ENCODE measurements around the gene CTNS. TPM values are rescaled to one million over a fixed set of nuclear protein-coding genes. Genes with fewer than 3 reads are reported as not detected.

The CTNS gene
- total RNA-seq, 1 donor from 2014 or later: 6.4 TPM

- intact Hi-C loops (cut with DNase I): no loop called here
- DNase-seq (ENCODE audit: low spot score): no peak
Observed at GRCh38 chr17:3656755-3657587, 20.4 kb downstream of the CTNS start.

DNA sequence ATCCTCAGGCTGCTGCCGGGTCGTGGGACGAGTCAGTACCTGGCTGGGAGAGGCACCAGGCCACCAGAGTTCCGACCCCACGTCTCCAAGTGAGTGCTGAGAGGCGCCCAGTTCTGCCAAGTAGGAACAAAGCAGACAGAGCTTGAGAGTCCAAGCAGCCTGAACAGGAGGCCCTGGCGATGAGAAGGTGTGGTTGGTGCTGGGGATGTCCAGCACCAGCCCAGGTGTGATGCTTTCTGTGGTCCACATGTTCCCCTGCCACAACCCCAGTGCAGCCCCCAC lies 21.0 kb downstream of the CTNS start:
- intact Hi-C loops (cut with DNase I): no loop called here
- no peak for DNase-seq (ENCODE audit: low spot score)

GRCh38 chr17:3657874-3658783 lies 21.6 kb downstream of the CTNS start:
- intact Hi-C loops (cut with DNase I): no loop called here
- DNase-seq (ENCODE audit: low spot score): no peak

DNA sequence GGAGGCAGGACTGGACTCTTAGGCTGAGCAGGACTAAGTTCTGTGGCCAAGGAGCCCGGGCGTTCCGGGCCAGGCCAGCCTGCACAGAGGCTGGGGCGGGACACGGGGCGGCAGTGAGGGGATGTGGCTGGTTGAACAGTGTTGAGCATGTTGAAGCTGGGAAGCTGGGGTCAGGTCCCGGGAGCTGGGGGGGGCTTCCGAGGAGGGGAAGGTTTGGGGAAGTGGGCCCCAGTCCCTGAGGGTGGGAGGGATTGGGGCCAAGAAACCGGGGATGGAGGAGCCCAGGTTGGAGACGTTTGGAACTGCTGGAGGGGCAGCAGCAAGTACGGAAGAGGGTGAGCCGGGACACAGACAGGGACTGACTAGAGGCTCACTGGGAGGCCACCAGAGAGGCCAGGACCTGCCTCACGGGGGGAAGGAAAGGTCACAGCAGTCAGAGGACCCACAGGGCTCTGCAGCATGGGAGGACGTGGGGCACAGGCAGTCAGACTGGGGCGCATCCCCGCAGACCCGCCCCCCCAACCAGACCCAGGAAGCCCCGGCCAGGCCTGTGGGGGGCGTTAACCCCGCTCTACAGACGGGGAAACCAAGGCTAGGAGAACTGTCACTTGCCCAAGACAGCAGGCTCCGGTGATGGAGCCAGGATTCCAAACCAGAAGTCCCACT lies 22.4 kb downstream of the CTNS start:
- no peak for DNase-seq (ENCODE audit: low spot score)
- intact Hi-C loops (cut with DNase I): no loop called here

DNA sequence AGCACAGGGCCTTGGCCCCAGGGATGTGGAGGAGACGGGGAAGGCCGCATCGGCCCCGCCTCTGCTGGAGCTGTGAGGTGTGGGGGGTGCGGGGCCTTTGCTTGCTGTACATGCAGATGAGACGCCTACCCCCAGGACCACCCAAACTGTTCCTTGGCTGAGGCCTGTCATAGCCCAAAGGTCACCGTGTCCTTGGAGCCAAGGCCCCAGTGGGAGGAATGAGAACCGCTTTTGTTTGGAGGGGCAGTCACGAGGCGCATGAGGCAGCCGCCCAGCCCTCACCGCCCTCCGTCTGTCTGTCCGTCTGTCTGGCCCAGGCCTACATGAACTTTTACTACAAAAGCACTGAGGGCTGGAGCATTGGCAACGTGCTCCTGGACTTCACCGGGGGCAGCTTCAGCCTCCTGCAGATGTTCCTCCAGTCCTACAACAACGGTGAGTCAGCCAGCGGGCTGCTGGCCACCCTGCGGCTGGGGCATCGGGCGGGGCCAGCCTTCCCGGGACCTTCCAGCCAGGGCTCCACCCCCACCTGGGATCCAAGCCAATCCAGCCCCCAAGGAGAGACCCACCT lies 23.1 kb downstream of the CTNS start:
- intact Hi-C loops (cut with DNase I): loop anchor here (10.0 kb wide), 1 partner anchor 125 kb away; no protein-coding TSS in a partner anchor
- DNase-seq (ENCODE audit: low spot score): peak; percentile 86

- no peak for DNase-seq (ENCODE audit: low spot score)
- intact Hi-C loops (cut with DNase I): loop anchor here (10.0 kb wide), 1 partner anchor 126 kb away; no protein-coding TSS in a partner anchor
Observed at GRCh38 chr17:3660311-3660891, 23.8 kb downstream of the CTNS start.

DNA sequence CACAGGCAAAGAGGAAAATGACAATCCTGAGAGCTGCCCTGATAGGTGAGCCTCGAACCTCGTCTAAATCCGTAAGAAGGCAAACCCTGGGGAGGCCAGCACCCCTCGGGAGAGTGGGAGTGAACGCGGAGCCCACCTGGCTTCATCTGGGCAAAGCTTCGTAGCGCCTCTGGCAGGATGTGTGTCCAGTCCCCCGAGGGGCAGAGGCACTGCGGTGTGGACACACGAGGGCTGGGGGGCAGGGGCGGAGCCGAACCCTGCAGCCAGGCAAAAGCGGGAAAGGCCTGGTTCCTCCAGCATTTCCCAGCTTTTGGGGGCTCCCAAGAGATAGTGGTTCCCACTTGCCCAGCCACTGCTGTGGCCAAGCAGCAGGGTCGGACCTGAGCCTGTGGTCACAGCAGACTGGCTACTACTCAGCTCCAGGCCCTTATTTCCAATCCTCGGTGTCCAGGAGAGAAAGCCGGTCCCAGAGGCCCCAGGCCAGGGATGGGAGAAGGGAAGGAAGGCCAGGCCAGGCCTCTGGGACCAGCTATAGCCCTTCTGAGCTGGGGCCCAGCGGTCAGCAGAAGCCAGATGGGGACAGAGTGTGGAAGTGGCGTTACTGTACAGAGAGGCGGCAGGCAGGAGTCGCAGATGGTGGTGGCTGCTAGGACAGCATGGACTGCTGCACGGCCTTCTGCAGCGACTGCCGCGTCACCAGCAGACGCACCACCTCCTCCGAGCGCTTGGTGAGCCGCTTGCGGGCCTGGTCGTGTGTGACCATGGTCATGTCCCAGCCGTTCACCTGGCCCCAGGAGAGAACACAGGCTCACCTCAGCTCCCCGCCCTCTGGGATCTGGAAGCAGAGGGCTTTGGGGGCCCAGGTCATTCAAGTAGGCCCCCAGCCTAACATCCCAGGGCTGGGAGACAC lies 26.8 kb downstream of the CTNS start:
- intact Hi-C loops (cut with DNase I): loop anchor here (10.0 kb wide), 1 partner anchor 129 kb away; no protein-coding TSS in a partner anchor
- no peak for DNase-seq (ENCODE audit: low spot score)

GRCh38 chr17:3665834-3666233 lies 29.3 kb downstream of the CTNS start:
- intact Hi-C loops (cut with DNase I): loop anchor here (2.0 to 10.0 kb wide), 2 partner anchors 29 to 131 kb away; partner anchors contain the start of genes CTNS and SHPK

DNA sequence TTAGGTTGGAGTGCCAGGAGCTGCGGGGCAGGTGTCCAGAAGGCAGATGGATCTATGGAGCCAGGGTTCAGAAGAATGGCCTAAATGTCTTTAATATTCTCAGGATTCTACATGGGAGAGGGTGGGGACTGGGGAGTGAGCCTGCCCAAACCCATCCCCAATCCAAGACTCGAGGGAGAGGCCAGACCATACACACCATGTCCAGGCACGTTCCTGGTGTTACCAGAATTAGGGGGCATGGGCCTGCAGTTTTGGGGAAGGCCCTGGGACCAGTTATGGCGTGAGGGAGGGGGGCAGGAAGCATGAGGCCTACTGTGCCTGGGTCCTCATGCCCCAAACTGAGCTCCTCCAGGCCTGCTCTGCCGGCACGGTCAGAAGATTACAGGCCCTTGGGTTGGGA lies 30.0 kb downstream of the CTNS start:
- intact Hi-C loops (cut with DNase I): loop anchor here (2.0 to 10.0 kb wide), 2 partner anchors 30 to 132 kb away; partner anchors contain the start of genes CTNS and SHPK
- no peak for DNase-seq (ENCODE audit: low spot score)

More at GRCh38 chr17:3665834-3666233, 29.3 kb downstream of the CTNS start:
- no peak for DNase-seq (ENCODE audit: low spot score)

DNA sequence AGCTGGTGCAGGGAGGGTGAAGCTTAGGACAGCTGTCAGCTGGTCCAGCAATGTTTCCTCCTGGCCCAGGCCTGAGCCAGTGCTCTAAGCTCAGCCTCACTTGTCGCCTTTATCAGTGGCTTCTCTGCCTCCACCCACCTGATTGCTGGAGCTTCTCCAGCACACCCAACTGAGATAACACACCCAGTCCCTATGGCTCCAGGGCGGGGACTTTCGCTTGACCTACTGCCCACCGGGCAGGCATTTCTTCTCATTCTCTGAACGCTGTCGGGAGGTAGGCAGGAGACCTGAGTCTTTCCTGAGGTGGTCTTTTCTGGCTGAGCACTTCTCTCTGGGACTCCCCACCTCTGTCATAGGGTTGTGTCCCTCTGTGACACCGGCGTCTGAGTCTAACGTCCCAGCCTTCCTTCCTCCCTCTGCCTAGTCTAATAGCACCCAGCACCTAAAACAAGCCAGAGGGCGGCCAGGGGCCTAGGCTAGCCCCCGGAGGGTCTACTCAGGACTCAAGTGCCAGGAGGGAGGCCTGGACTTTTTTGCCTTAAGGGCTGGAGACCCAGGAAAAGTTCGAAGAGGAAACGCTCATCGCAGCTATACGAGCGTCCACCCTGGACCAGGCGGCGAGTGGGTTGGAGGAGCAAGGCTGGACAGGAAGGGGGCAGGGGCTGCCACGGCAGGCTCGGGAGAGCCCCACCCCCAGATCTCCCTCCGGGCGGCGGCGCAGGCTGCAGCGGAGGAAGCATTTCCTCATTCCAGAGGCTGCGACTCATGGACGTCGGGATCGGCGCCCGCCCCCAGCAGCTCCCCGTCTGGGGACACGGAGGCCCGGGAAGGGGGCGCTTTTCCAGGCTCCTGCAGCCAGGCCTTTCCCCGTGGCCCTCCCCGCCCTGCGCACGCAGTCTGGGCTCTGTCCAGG lies 31.1 kb downstream of the CTNS start:
- DNase-seq (ENCODE audit: low spot score): peak; percentile 94
- intact Hi-C loops (cut with DNase I): loop anchor here (2.0 to 10.0 kb wide), 2 partner anchors 31 to 133 kb away; partner anchors contain the start of genes CTNS and SHPK

- intact Hi-C loops (cut with DNase I): loop anchor here (10.0 kb wide), 1 partner anchor 134 kb away; no protein-coding TSS in a partner anchor
- DNase-seq (ENCODE audit: low spot score): peak; percentile 100
Observed at GRCh38 chr17:3668279-3669084, 31.9 kb downstream of the CTNS start, which contains the start of the genes EMC6 and TAX1BP3. Gene EMC6, plus strand, starts transcription at chr17:3668812. Its CDS starts 335 bp downstream, at chr17:3669147. Gene TAX1BP3, minus strand, starts transcription at chr17:3668578. Its CDS starts 52 bp downstream, at chr17:3668526.

DNA sequence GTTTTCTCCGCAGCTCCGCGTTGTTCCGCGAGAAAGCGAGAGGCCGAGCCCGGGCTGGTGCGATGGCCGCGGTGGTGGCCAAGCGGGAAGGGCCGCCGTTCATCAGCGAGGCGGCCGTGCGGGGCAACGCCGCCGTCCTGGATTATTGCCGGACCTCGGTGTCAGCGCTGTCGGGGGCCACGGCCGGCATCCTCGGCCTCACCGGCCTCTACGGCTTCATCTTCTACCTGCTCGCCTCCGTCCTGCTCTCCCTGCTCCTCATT lies 32.5 kb downstream of the CTNS start:
- no peak for DNase-seq (ENCODE audit: low spot score)
- intact Hi-C loops (cut with DNase I): loop anchor here (10.0 kb wide), 1 partner anchor 134 kb away; no protein-coding TSS in a partner anchor

- no peak for DNase-seq (ENCODE audit: low spot score)
- intact Hi-C loops (cut with DNase I): loop anchor here (10.0 kb wide), 1 partner anchor 135 kb away; no protein-coding TSS in a partner anchor
Observed at GRCh38 chr17:3669548-3669947, 33.0 kb downstream of the CTNS start.

DNA sequence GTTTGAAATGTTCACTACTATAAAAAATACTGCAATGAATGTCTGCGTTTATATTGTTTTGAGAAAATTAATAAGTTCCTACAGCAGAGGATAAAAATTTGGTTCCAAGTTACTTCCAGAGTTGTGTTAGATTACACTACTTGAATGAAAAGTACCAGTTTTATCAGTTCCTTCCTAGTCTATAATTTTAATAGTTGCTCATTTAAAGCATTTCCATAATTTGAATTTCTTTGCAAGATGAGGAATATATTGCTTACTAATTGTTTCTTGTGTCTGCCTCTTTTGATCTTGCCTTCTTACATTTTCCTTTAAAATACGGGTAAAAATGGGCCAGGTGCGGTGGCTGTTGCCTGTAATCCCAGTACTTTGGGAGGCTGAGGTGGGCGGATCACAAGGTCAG lies 36.0 kb downstream of the CTNS start:
- intact Hi-C loops (cut with DNase I): no loop called here
- no peak for DNase-seq (ENCODE audit: low spot score)

- no peak for DNase-seq (ENCODE audit: low spot score)
- intact Hi-C loops (cut with DNase I): no loop called here
Observed at GRCh38 chr17:3675886-3676285, 39.3 kb downstream of the CTNS start.
